HG02642 (cell line): ENCODE measurements around the gene UGT1A1.
"Not testable (repeated sequence)": the region's sequence is repeated elsewhere in the genome, so short reads cannot be mapped to it uniquely, and the experiment has no call there.

Experiments
- ATAC-seq: cut with Tn5 transposase; IDR thresholded peaks from one replicate; pipeline ENCODE4 v1.9.1; 2021; ENCODE audit warnings: mild to moderate bottlenecking; ENCODE audit not compliant: unreplicated experiment, poor library complexity

Gene UGT1A1

GRCh38 chr2:233760043-233760442 is at the start of gene UGT1A1:
TSS of gene UGT1A1 (plus strand) at chr2:233760270. CDS start at chr2:233760288, 18 bp downstream.
- ATAC-seq: no peak

GRCh38 chr2:233711312-233712008 is 48.6 kb upstream of the UGT1A1 start:
- peak; percentile 68 for ATAC-seq

DNA sequence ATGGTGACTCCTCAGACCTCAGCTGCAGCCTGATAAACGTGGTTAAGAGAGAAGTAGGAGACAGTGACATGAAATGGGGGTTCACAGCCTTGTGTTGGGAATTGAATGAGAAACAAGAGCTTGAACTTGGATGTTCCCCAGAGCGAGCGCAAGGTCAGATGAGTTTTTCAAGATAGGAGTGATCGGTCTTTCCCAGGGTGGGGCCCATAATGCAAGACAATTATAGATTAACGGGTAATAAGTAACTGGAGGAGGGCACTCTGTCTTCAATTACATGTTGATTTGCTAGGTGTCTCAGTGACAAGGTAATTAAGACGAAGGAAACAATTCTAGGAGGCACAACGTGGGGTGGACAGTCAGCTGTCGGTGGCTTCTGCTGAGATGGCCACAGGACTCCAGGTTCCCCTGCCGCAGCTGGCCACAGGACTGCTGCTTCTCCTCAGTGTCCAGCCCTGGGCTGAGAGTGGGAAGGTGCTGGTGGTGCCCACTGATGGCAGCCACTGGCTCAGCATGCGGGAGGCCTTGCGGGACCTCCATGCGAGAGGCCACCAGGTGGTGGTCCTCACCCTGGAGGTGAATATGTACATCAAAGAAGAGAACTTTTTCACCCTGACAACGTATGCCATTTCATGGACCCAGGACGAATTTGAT is 47.3 kb upstream of the UGT1A1 start, which contains the start of gene UGT1A5:
Gene UGT1A5 (plus strand): TSS at position 297 of the 651 bp plus-strand sequence. CDS start 85 bp downstream, at position 382.
- ATAC-seq: no peak

DNA sequence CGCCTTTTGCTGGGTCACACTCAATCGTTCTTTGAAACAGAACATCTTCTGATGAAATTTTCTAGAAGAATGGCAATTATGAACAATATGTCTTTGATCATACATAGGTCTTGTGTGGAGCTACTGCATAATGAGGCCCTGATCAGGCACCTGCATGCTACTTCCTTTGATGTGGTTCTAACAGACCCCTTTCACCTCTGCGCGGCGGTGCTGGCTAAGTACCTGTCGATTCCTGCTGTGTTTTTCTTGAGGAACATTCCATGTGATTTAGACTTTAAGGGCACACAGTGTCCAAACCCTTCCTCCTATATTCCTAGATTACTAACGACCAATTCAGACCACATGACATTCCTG is 46.8 kb upstream of the UGT1A1 start:
- no peak for ATAC-seq

- no peak for ATAC-seq
Observed at GRCh38 chr2:233714121-233714520, 45.9 kb upstream of the UGT1A1 start.

- no peak for ATAC-seq
Observed at GRCh38 chr2:233718552-233718951, 41.5 kb upstream of the UGT1A1 start, which contains the start of gene UGT1A4. TSS of gene UGT1A4 (plus strand) at chr2:233718736. CDS start at chr2:233718821, 85 bp downstream.

DNA sequence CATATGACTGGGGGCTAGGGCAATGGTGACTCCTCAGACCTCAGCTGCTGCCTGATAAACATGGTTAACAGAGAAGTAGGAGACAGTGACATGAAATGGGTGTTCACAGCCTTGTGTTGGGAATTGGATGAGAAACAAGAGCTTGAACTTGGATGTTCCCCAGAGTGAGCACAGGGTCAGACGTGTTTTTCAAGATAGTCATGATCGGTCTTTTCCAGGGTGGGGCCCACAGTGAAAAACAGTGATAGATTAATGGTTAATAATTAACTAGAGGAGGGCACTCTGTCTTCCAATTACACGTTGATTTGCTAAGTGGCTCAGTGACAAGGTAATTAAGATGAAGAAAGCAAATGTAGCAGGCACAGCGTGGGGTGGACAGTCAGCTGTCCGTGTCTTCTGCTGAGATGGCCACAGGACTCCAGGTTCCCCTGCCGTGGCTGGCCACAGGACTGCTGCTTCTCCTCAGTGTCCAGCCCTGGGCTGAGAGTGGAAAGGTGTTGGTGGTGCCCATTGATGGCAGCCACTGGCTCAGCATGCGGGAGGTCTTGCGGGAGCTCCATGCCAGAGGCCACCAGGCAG is 31.3 kb upstream of the UGT1A1 start, which contains the start of gene UGT1A3:
Gene UGT1A3 (plus strand): TSS at position 320 of the 579 bp plus-strand sequence. CDS start 85 bp downstream, at position 405.
- no peak for ATAC-seq

- ATAC-seq: not testable (repeated sequence)
Observed at GRCh38 chr2:233736868-233737653, 23.0 kb upstream of the UGT1A1 start.

GRCh38 chr2:233740870-233741269 is 19.2 kb upstream of the UGT1A1 start:
- no peak for ATAC-seq

DNA sequence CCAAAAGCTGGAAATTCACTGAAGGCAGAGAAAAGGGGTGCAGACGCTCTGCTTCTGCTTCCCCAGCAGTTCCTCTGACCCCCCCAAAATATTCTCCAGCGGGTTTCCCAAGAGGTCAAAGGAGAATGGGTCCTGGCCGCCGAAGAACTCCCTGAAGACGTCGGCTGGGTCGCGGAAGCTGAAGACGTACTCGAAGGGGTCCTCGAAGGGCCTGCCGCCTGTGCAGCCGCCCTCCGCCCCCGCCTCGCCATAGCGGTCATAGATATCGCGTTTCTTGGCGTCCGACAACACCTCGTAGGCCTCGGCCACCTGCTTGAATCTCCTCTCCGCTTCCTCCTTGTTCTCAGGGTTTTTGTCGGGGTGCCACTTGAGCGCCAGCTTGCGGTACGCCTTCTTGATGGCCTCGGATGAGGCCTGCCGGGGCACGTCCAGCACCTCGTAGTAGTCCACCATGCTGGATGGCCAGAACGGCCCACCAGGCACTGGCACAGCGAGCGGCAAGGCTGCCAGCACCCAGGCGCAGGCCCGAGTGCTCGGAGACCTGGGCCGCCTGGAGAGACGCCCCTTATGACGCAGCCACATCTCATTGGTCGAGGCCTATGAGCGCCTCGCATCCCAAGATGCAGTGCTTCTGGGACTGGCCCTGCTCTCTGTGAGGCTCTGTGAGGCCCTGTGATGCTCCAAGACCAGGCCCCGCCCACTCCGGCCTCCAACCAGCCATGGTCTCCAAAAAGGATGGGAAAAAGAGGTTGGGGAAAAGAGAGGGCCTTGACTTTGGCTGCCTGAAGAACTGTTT is 16.4 kb upstream of the UGT1A1 start:
- ATAC-seq: no peak

DNA sequence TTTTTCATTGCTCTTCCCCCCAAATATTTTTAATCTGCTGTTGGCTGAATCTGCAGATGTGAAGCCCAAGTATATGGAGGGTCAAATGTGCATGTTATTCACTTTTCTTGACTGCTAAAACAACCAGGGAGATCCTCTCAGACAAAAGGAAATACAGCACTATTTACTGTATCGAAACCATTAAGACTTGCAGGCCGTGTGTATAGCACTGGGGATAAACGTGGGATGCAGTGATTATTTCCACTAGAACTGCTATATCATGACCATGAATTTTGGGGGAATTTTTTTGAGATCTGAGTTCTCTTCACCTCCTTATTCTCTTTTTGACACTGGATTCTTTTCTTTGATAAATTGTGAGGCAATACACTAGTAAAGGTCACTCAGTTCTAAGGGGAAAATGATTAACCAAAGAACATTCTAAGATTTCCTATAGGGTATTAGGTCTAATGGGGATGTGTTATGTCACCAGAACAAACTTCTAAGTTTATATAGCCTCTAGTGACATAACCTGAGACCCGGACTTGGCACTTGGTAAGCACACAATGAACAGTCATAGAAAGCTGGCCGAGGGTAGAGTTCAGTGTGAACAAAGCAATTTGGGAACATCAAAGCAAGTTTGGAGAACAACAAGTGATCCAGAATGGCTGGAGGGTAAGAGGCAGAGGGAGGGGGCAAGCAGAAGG is 14.9 kb upstream of the UGT1A1 start:
- no peak for ATAC-seq

GRCh38 chr2:233745838-233746237 is 14.2 kb upstream of the UGT1A1 start:
- not testable (repeated sequence) for ATAC-seq

- no peak for ATAC-seq
Observed at GRCh38 chr2:233746475-233747282, 13.4 kb upstream of the UGT1A1 start.

- no peak for ATAC-seq
Observed at GRCh38 chr2:233747283-233747544, 12.9 kb upstream of the UGT1A1 start.

GRCh38 chr2:233750689-233751088 is 9.4 kb upstream of the UGT1A1 start:
- not testable (repeated sequence) for ATAC-seq

DNA sequence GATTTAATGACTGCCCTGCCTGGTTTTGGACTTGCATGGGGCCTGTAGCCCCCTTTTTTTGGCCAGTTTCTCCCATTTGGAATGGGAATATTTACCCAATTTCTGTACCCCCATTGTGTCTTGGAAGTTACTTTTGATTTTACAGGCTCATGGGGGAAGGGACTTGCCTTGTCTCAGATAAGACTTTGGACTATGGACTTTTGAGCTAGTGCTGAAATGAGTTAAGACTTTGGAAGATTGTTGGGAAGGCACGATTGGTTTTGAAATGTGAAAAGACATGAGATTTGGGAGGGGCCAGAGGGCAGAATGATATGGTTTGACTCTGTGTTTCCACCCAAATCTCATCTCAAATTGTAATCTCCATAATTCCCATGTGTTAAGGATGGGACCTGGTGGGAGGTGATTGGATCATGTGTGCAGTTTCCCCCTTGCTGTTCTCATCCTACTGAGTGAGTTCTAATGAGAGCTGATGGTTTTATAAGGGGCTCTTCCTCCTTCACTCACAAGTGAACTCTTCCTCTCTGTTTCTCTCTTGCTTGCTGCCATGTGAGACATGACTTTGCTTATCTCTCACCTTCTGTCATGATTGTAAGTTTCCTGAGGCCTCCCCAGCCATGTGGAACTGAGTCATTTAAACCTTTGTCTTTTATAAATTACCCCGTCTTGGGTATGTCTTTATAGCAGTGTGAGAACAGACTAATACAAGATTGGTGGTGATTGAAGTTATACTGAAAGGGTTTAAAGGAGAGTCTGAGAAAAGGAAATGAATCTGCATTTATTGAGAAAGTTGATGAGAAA is 8.7 kb upstream of the UGT1A1 start:
- ATAC-seq: not testable (repeated sequence)

GRCh38 chr2:233754872-233755611 is 5.0 kb upstream of the UGT1A1 start:
- no peak for ATAC-seq
